Erythroblast (primary cell): Measurements from ENCODE around the gene SRP19.

Experiments used
- DNase-seq, 2 experiments: peaks; one replicate each; lab custom pipeline; 2025; lab: John Stamatoyannopoulos, UW
- GATA1 ChIP-seq: IDR thresholded peaks from 2 replicates; pipeline ENCODE4 v1.6.1; 2011; ENCODE audit warnings: low read depth, mild to moderate bottlenecking, control low read depth, low read length, moderate library complexity
- POLR2A ChIP-seq: IDR thresholded peaks from 2 replicates; pipeline ENCODE4 v1.6.1; 2011; ENCODE audit warnings: mild to moderate bottlenecking, low read length

SRP19 gene

DNA sequence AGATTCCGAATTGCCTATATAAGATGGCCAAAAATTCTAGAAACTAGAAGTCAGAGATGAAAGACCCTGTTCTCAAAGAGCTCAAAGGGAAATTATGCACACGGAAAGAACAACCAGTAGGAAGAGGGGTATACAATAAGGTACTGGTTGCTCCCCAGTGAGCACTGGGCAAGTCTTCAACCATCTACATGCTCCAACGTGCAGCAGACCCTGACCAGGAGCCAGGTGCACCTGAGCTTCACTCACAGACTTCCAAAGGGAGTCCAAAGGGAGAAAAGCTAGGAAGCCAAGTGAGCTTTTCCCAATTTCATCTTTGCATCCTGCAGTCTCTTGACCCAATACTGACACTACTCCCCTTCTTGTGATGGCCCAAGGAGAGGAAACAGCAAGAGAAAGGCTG is 57.0 kb downstream of the SRP19 start:
- TF ChIP-seq POLR2A (no peak), GATA1 (no peak)
- no peak for DNase-seq

DNA sequence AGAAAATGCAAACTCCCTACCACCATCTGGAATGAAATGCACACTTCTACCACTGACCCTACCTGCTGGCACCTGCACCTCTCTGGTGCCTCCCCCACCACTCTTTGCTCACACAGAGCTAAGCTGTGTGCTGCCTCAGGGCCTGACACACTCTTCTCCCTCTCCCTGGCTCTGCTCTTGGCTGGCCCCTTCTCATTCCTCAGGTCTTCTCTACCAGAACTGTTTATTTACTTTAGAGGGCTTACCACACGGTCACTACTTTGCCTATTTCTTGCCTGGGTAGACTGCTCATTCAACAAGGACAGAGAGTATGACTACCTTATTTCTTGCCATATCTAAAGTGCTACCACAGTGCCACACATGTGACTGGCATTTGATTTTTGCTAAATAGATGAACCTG is 57.6 kb downstream of the SRP19 start:
- no peak for TF ChIP-seq GATA1
- TF ChIP-seq POLR2A = no peak

More for the DNA sequence above, 57.6 kb downstream of the SRP19 start:
- no peak for DNase-seq
